Testis (tissue), 3 donors: ENCODE data around the gene NUCB2. TPM values are rescaled to one million over a fixed set of nuclear protein-coding genes. Genes with fewer than 3 reads are reported as not detected.

Experiments used
- DNase-seq: peaks from one replicate; pipeline ENCODE4 v3.0.0-alpha.2; 2019
- H3K27ac ChIP-seq, 2 donors: fragments of 200-600 bp; sonication (generic); one replicate each; pipeline ENCODE4 v1.5.1; 2019
- H3K27me3 ChIP-seq: fragments of 200-600 bp; sonication (generic); one replicate; pipeline ENCODE4 v1.5.1; 2019
- H3K36me3 ChIP-seq: fragments of 200-600 bp; sonication (generic); one replicate; pipeline ENCODE4 v1.5.1; 2017; ENCODE audit warnings: low read depth; ENCODE audit errors: missing control alignments
- H3K4me1 ChIP-seq: fragments of 200-600 bp; sonication (generic); one replicate; pipeline ENCODE4 v1.5.1; 2019
- H3K4me3 ChIP-seq, 2 donors: fragments of 200-600 bp; sonication (generic); one replicate each; pipeline ENCODE4 v1.5.1; 2017 to 2019
- H3K9me3 ChIP-seq: fragments of 200-600 bp; sonication (generic); one replicate; pipeline ENCODE4 v1.5.1; 2017
- POLR2A ChIP-seq: fragments of 450-650 bp; IDR thresholded peaks from one replicate; pipeline ENCODE4 v1.6.1; 2017; ENCODE audit warnings: antibody characterized with exemption, mild to moderate bottlenecking, moderate library complexity
- WGBS, 2 donors: methylation state at CpG; one replicate each; pipeline ENCODE4 v1.1.5; 2018; 5-methylcytosine and 5-hydroxymethylcytosine counted together
- intact Hi-C: fragments of 100-400 bp; cut with DNase I; formaldehyde crosslinking; loops from one replicate; pipeline ENCODE4 v1.15.1; 2023; ENCODE audit warnings: low total_unique reads
- polyA plus RNA-seq: library from polyadenylated mRNA; stranded (reverse); fragments of 350-450 nt; fragmentation: Illumina TruSeq; extraction: RNeasy Lipid Tissue Mini Kit (QIAGEN cat#74804); gene quantifications from one replicate; pipeline ENCODE4 v1.2.3, GENCODE V29; 2014; ENCODE audit warnings: low read depth, low replicate concordance; ENCODE audit not compliant: insufficient read depth
- total RNA-seq, 2 donors: library from RNA; depleted of rRNA; stranded (reverse); fragments of >200 nt; gene quantifications; one replicate each; pipeline ENCODE4 v1.2.3, GENCODE V29; 2016
- TF ChIP-seq, protein P1 (sequence below), 3 experiments: fragments of 450-650 bp in 2 of 3; fragments of 200-600 bp in 1 of 3; sonication (generic) in 1 of 3; IDR thresholded peaks; one replicate each; pipeline ENCODE4 v1.5.1; 2016 to 2019; ENCODE audit warnings: antibody characterized with exemption in 3 of 3, mild to moderate bottlenecking in 2 of 3, moderate library complexity in 1 of 3

Gene NUCB2
- total and polyA plus RNA-seq, 3 donors from 2014 or later, result 86.1 to 186 (median 138) TPM

GRCh38 chr11:17369684-17370243 lies 93.2 kb downstream of the NUCB2 start:
- DNase-seq, result no peak
- H3K36me3 ChIP-seq, result no peaks in the 10 kb centered on the region
- WGBS, 2 donors, result 78 to 84% methylated on average over 2 of the region's 2 CpGs

GRCh38 chr11:17371614-17372013 lies 95.1 kb downstream of the NUCB2 start:
- TF ChIP-seq, protein P1, sequence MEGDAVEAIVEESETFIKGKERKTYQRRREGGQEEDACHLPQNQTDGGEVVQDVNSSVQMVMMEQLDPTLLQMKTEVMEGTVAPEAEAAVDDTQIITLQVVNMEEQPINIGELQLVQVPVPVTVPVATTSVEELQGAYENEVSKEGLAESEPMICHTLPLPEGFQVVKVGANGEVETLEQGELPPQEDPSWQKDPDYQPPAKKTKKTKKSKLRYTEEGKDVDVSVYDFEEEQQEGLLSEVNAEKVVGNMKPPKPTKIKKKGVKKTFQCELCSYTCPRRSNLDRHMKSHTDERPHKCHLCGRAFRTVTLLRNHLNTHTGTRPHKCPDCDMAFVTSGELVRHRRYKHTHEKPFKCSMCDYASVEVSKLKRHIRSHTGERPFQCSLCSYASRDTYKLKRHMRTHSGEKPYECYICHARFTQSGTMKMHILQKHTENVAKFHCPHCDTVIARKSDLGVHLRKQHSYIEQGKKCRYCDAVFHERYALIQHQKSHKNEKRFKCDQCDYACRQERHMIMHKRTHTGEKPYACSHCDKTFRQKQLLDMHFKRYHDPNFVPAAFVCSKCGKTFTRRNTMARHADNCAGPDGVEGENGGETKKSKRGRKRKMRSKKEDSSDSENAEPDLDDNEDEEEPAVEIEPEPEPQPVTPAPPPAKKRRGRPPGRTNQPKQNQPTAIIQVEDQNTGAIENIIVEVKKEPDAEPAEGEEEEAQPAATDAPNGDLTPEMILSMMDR (IDR thresholded peaks at IDR 0.05), result no peak
- no peak for TF ChIP-seq POLR2A
- Histone ChIP-seq H3K4me1 (no peaks in the 10 kb centered on the region), H3K36me3 (no peaks in the 10 kb centered on the region), H3K9me3 (no peaks in the 10 kb centered on the region), H3K27me3 (no peaks in the 10 kb centered on the region), H3K4me3 (no peak overlapping the region), H3K27ac (no peak overlapping the region)
- no peak for DNase-seq
- intact Hi-C loops, result no loop called here
- 56 to 76% methylated on average over 3 of the region's 3 CpGs for WGBS, 2 donors

More at GRCh38 chr11:17369684-17370243, 93.2 kb downstream of the NUCB2 start:
- Histone ChIP-seq H3K9me3 (no peaks in the 10 kb centered on the region), H3K27me3 (no peaks in the 10 kb centered on the region), H3K27ac (no peak overlapping the region), H3K4me1 (no peaks in the 10 kb centered on the region), H3K4me3 (no peak overlapping the region)
- TF ChIP-seq, protein P1 (IDR thresholded peaks at IDR 0.05), result no peak
- TF ChIP-seq POLR2A, result no peak
- intact Hi-C loops, result no loop called here

- Histone ChIP-seq H3K27me3 (no peaks in the 10 kb centered on the region), H3K9me3 (no peaks in the 10 kb centered on the region), H3K4me3 (no peak overlapping the region), H3K27ac (no peak overlapping the region), H3K4me1 (no peaks in the 10 kb centered on the region), H3K36me3 (no peaks in the 10 kb centered on the region)
- 90 to 92% methylated on average over 5 of the region's 5 CpGs for WGBS, 2 donors
- intact Hi-C loops, result no loop called here
- TF ChIP-seq, protein P1 (IDR thresholded peaks at IDR 0.05), result no peak
- TF ChIP-seq POLR2A, result no peak
- no peak for DNase-seq
Observed at GRCh38 chr11:17375547-17375946, 99.0 kb downstream of the NUCB2 start.

GRCh38 chr11:17376493-17376892 lies 100.0 kb downstream of the NUCB2 start:
- H3K4me1 ChIP-seq, result no peaks in the 10 kb centered on the region
- TF ChIP-seq POLR2A, result no peak
- TF ChIP-seq, protein P1 (IDR thresholded peaks at IDR 0.05), result no peak
- no peaks in the 10 kb centered on the region for H3K27me3 ChIP-seq
- H3K36me3 ChIP-seq, result no peaks in the 10 kb centered on the region
- intact Hi-C loops, result no loop called here
- no peaks in the 10 kb centered on the region for H3K9me3 ChIP-seq
- no peak overlapping the region for H3K4me3 ChIP-seq
- H3K27ac ChIP-seq, result no peak overlapping the region
- WGBS, 2 donors, result 76 to 92% methylated on average over 3 of the region's 3 CpGs
- no peak for DNase-seq

- 67 to 79% methylated on average over 2 of the region's 2 CpGs for WGBS, 2 donors
- TF ChIP-seq POLR2A, result no peak
- TF ChIP-seq, protein P1 (IDR thresholded peaks at IDR 0.05), result no peak
- H3K36me3 ChIP-seq, result no peaks in the 10 kb centered on the region
Observed at GRCh38 chr11:17378655-17379054, 102.1 kb downstream of the NUCB2 start.

More at GRCh38 chr11:17378655-17379054, 102.1 kb downstream of the NUCB2 start:
- no peaks in the 10 kb centered on the region for H3K9me3 ChIP-seq
- H3K4me3 ChIP-seq, result no peak overlapping the region
- H3K27ac ChIP-seq, result no peak overlapping the region
- H3K27me3 ChIP-seq, result no peaks in the 10 kb centered on the region
- intact Hi-C loops, result no loop called here
- DNase-seq, result no peak
- no peaks in the 10 kb centered on the region for H3K4me1 ChIP-seq
